Fibroblast of lung (primary cell): ENCODE results near the gene RAI1. TPM values are rescaled to one million over a fixed set of nuclear protein-coding genes. Genes with fewer than 3 reads are reported as not detected.

Source experiments
- DNase-seq, 2 donors: peaks; one replicate each; pipeline versions ENCODE4 v3.0.0 to v3.0.0-alpha.2; 2010; ENCODE audit warnings: low read depth in 2 of 2
- H2AFZ ChIP-seq: 2 replicates; pipeline ENCODE4 v1.5.1; 2012; ENCODE audit warnings: low read length, control low read depth, inconsistent platforms
- H3K27ac ChIP-seq: 2 replicates; pipeline ENCODE4 v1.5.1; 2011; ENCODE audit warnings: low read length, control low read depth; ENCODE audit not compliant: insufficient read depth
- H3K27me3 ChIP-seq: 2 replicates; pipeline ENCODE4 v1.5.1; 2011; ENCODE audit warnings: mild to moderate bottlenecking, low read length; ENCODE audit not compliant: control insufficient read depth, insufficient read depth
- H3K36me3 ChIP-seq: 2 replicates; pipeline ENCODE4 v1.5.1; 2011; ENCODE audit warnings: low read length; ENCODE audit not compliant: control insufficient read depth, insufficient read depth
- H3K4me1 ChIP-seq: 2 replicates; pipeline ENCODE4 v1.5.1; 2011; ENCODE audit warnings: low read length; ENCODE audit not compliant: control insufficient read depth, insufficient read depth; ENCODE audit errors: extremely low read depth
- H3K4me2 ChIP-seq: 2 replicates; pipeline ENCODE4 v1.5.1; 2011; ENCODE audit warnings: low read length, control low read depth; ENCODE audit not compliant: insufficient read depth; ENCODE audit errors: extremely low read depth
- H3K4me3 ChIP-seq, 4 experiments: fragments of 200-600 bp in 1 of 4; sonication (generic) in 1 of 4; replicated peaks in 1 of 4; 2 replicates each; pipeline ENCODE4 v1.5.1; 2011 to 2016; ENCODE audit warnings: low read length in 4 of 4, low read depth in 3 of 4, mild to moderate bottlenecking in 3 of 4, control low read depth in 2 of 4, inconsistent platforms in 1 of 4, mixed read lengths in 1 of 4; ENCODE audit not compliant: insufficient read depth in 1 of 4; ENCODE audit errors: control extremely low read depth in 1 of 4
- H3K79me2 ChIP-seq: 2 replicates; pipeline ENCODE4 v1.5.1; 2012; ENCODE audit warnings: mild to moderate bottlenecking, low read length, inconsistent platforms; ENCODE audit not compliant: control insufficient read depth, insufficient read depth
- H3K9ac ChIP-seq: 2 replicates; pipeline ENCODE4 v1.5.1; 2011; ENCODE audit warnings: mild to moderate bottlenecking, low read length, control low read depth; ENCODE audit not compliant: insufficient read depth
- H3K9me3 ChIP-seq: 2 replicates; pipeline ENCODE4 v1.5.1; 2012; ENCODE audit warnings: low read depth, low read length; ENCODE audit not compliant: control insufficient read depth, insufficient read depth
- H4K20me1 ChIP-seq: 2 replicates; pipeline ENCODE4 v1.5.1; 2011; ENCODE audit warnings: low read length; ENCODE audit not compliant: control insufficient read depth, insufficient read depth; ENCODE audit errors: extremely low read depth
- CTCF ChIP-seq, 2 donors: IDR thresholded peaks in 1 of 2; conservative IDR thresholded peaks in 1 of 2; 1 replicate in 1 of 2; 2 replicates in 1 of 2; pipeline ENCODE4 v1.5.1; 2011 to 2012; ENCODE audit warnings: low read length in 2 of 2, control low read depth in 1 of 2, inconsistent platforms in 1 of 2, low read depth in 1 of 2, mild to moderate bottlenecking in 1 of 2
- EZH2 ChIP-seq: IDR thresholded peaks from 2 replicates; pipeline ENCODE4 v1.5.1; 2012; ENCODE audit warnings: low read length, control low read depth, mild to moderate bottlenecking; ENCODE audit errors: missing control alignments
- polyA plus RNA-seq, 2 donors: library from polyadenylated mRNA; depleted of rRNA in 1 of 2; stranded (reverse) in 1 of 2; unstranded in 1 of 2; fragments of >200 nt; gene quantifications; 2 replicates each; pipeline ENCODE4 v1.2.1, GENCODE V29; 2011 to 2012; ENCODE audit warnings: missing spikeins in 1 of 2
- total RNA-seq: library from RNA; depleted of rRNA; stranded (reverse); fragments of >200 nt; gene quantifications from 2 replicates; pipeline ENCODE4 v1.2.1, GENCODE V29; 2014

RAI1 gene
- total and polyA plus RNA-seq, 2 donors (not counting 1 experiment from before 2014, with no cell fraction given): 2.1 to 6.6 TPM

- Histone ChIP-seq H3K9ac (no peak overlapping the region), H3K4me2 (no peak overlapping the region), H3K4me3 (no peak overlapping the region), H3K27ac (no peak overlapping the region), H3K27me3 (no peaks in the 10 kb centered on the region), H3K9me3 (no peaks in the 10 kb centered on the region), H3K79me2 (no peaks in the 10 kb centered on the region), H4K20me1 (no peaks in the 10 kb centered on the region), H3K36me3 (peaks cover 14% of the 10 kb centered on the region), H2AFZ (no peak overlapping the region), H3K4me1 (peaks cover 3% of the 10 kb centered on the region)
- DNase-seq: no peak
- TF ChIP-seq EZH2 (no peak), CTCF (conservative IDR thresholded peaks at IDR 0.05 in 1 of 2, IDR thresholded peaks at IDR 0.05 in 1 of 2; ENCODE audit: low read depth in 1 of 2, low read length in 2 of 2) (no peak)
These were observed 112.3 kb downstream of the RAI1 start for GRCh38 chr17:17793378-17794214.

GRCh38 chr17:17794382-17794781 lies 113.1 kb downstream of the RAI1 start:
- Histone ChIP-seq H3K79me2 (no peaks in the 10 kb centered on the region), H3K36me3 (peaks cover 14% of the 10 kb centered on the region), H4K20me1 (no peaks in the 10 kb centered on the region), H3K4me2 (no peak overlapping the region), H3K9me3 (no peaks in the 10 kb centered on the region), H3K9ac (no peak overlapping the region), H3K4me1 (peaks cover 3% of the 10 kb centered on the region), H2AFZ (no peak overlapping the region), H3K27me3 (no peaks in the 10 kb centered on the region), H3K4me3 (no peak overlapping the region), H3K27ac (no peak overlapping the region)
- TF ChIP-seq EZH2: no peak
- TF ChIP-seq CTCF (conservative IDR thresholded peaks at IDR 0.05 in 1 of 2, IDR thresholded peaks at IDR 0.05 in 1 of 2; ENCODE audit: low read depth in 1 of 2, low read length in 2 of 2): no peak
- DNase-seq: no peak

GRCh38 chr17:17795296-17795695 lies 114.0 kb downstream of the RAI1 start:
- Histone ChIP-seq H3K27me3 (no peaks in the 10 kb centered on the region), H3K4me1 (peaks cover 3% of the 10 kb centered on the region), H3K4me3 (no peak overlapping the region), H3K9me3 (no peaks in the 10 kb centered on the region), H3K9ac (no peak overlapping the region), H3K36me3 (peaks cover 15% of the 10 kb centered on the region), H3K4me2 (no peak overlapping the region), H3K79me2 (no peaks in the 10 kb centered on the region), H2AFZ (no peak overlapping the region), H4K20me1 (no peaks in the 10 kb centered on the region), H3K27ac (no peak overlapping the region)
- TF ChIP-seq EZH2 (no peak), CTCF (conservative IDR thresholded peaks at IDR 0.05 in 1 of 2, IDR thresholded peaks at IDR 0.05 in 1 of 2; ENCODE audit: low read depth in 1 of 2, low read length in 2 of 2) (no peak)
- DNase-seq: no peak
